ENCODE results near the gene STUM. TPM values are rescaled to one million over a fixed set of nuclear protein-coding genes. Genes with fewer than 3 reads are reported as not detected.
A peak's percentile ranks its signal among the peaks of the same experiment; 100 is the strongest.

The STUM gene
- total RNA-seq, 8 experiments from 2014 or later = 0.09 to 4.2 (median 0.47) TPM

DNA sequence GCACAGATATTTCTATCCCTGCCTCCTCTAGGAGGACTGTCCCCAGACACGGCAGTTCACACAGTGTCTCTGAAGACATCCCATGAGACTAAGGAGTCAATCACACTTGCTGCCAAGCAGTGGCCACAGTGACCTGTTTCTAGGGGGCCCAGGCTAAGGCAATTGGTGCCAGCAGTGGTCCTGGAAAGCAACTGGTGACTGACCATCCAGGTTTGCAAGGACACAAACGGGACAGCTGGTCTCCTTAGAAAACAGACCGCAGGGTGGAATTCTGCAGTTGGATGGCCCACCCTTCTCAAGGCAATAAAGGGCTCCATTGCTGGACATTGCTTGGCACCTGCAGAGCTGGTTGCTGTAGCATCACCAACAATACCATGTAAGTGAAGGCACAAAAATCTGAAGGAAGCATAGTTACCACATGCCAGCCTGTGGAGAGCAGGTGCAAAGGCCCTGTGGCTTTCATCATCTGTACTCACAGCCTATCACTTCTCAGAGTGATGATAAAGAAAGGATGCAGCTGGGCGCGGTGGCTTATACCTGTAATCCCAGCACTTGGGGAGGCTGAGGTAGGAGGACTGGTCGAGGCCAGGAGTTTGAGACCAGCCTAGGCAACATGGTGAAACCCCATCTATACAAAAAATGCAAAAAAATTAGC is 81.5 kb downstream of the STUM start:
- Histone ChIP-seq H3K4me1 (replicated peaks in 1 of 2) (peaks cover 6 to 9% of the 10 kb centered on the region in 2 donors), H3K27ac (no peak overlapping the region), H3K4me3 (no peak overlapping the region)
- no peak for ATAC-seq (replicated peaks in 6 of 8)
- in situ Hi-C loops (cut with MboI; ENCODE audit: low pct_unique_long_range_greater_than_20kb in 2 of 9, low sequenced_read_pairs in 9 of 9, unreplicated experiment in 9 of 9) = loop anchor here (10.0 to 25.0 kb wide), 5 partner anchors 195 to 807 kb away; partner anchors contain the start of gene COQ8A (in 1 of the 9)
- WGBS, 10 experiments = 14 to 100% (median 80%) methylated on average over 1 to 6 of the region's 6 CpGs; no CpG with 5 or more reads in 3 of the 10 experiments

DNA sequence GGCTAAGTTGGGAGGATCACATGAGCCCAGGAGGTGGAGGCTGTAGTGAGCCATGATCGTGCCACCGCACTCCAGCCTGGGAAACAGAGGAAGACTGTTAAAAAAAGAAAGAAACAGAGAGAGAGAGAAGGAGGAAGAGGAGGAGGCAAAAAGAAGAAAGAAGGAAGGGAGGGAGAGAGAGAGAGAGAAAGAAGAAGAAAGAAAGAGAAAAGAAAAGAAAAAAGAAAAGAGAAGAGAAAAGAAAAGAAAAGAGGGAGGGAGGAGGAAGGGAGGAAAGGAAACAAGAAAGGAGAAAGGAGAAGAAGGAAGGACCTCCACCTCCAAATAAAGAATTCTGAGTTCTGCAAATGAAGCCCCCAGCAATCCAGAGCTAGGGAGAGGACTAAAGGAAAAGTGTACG is 82.0 kb downstream of the STUM start:
- Histone ChIP-seq H3K4me3 (no peak overlapping the region), H3K27ac (no peak overlapping the region), H3K4me1 (replicated peaks in 1 of 2) (peaks cover 6 to 9% of the 10 kb centered on the region in 2 donors)
- 67 to 100% (median 97%) methylated on average over 2 to 3 of the region's 3 CpGs for whole genome bisulfite sequencing, 10 experiments
- ATAC-seq (replicated peaks in 6 of 8) = no peak
- in situ Hi-C loops (cut with MboI; ENCODE audit: low pct_unique_long_range_greater_than_20kb in 2 of 9, low sequenced_read_pairs in 9 of 9, unreplicated experiment in 9 of 9) = loop anchor here (10.0 to 25.0 kb wide), 5 partner anchors 194 to 807 kb away; partner anchors contain the start of gene COQ8A (in 1 of the 9)

DNA sequence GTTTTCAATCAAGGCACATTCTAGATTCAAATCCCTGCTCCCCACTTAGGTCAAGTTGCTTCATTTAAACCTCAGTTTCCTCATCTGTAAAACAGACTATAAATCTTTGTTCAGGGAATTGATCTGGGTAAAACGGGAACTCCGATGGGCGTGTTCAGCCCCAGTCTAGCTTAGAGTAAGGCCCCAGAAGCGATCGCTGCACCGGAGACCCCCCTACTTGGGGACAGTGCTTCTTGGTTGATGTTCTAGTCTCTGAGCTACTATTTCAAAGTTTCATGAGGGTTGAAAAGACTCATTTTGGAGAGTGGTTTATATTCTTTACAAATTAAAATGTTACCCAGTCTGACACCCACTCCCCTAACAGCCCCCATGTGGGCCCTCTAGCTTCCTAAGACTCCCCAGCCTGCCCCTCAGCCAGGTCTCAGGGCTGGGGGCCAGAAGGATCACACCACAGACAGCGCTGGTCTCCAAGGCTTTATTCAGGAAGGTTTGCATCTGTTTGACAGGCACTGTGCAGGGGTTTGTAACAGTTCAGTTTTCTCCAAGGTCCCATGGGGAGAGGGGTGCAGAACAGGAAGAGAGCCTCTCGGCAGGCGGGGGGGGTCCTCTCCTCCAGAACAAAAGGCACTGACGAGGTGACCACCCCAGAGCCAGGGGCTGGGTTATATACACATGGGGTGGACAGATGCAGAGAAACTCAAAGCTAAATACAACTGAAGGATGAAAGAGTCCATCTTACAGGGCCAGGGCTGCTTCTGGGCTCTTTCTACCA is 82.9 kb downstream of the STUM start:
- Histone ChIP-seq H3K4me3 (no peak overlapping the region), H3K27ac (no peak overlapping the region), H3K4me1 (replicated peaks in 1 of 2) (peaks cover 6 to 9% of the 10 kb centered on the region in 2 donors)
- no peak for ATAC-seq (replicated peaks in 6 of 8)
- WGBS, 10 experiments = 48 to 100% (median 74%) methylated on average over 1 to 10 of the region's 10 CpGs; no CpG with 5 or more reads in 3 of the 10 experiments
- in situ Hi-C loops (cut with MboI; ENCODE audit: low pct_unique_long_range_greater_than_20kb in 2 of 9, low sequenced_read_pairs in 9 of 9, unreplicated experiment in 9 of 9) = loop anchor here (10.0 to 25.0 kb wide), 5 partner anchors 193 to 806 kb away; partner anchors contain the start of gene COQ8A (in 1 of the 9)

DNA sequence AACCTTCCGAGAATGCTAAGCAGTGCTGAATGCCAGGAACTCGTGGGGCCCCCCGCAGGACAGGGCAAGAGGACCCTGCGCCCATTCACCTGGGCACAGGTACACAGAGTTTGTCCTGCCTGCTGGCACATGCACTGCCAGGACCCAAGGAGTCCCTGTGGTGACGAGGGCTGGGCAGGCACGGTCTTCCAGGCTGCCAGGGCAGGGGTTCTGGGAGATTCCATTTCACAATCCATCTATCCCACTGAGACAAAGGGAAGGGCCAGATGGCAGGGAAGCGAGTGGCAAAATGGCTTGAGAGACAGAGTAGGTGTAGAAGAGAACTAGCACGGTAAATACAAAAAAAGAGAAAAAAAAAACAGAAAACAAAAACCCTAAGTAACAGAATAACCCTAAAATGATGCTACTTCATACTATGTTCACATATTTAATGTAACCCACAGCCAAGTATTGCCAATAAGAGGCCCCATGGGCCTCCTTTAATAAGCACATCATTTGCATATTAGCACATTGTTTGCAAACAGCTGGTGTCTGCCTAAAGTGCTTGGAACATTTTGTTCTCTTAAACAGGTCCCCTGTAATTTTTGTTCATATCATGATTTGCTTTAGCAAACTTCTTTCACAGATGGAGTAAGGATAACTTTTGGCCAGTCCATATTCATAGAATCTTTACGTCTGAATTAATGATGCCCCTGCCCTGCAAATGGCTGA is 83.8 kb downstream of the STUM start:
- no peak overlapping the region for H3K27ac ChIP-seq
- peak in 1 of 8 experiments; percentile 30 for ATAC-seq (replicated peaks in 6 of 8)
- H3K4me1 ChIP-seq (replicated peaks in 1 of 2) = peaks cover 6 to 9% of the 10 kb centered on the region in 2 donors
- 55 to 97% (median 84%) methylated on average over 3 to 9 of the region's 9 CpGs for WGBS, 10 experiments
- H3K4me3 ChIP-seq = no peak overlapping the region
- in situ Hi-C loops (cut with MboI; ENCODE audit: low pct_unique_long_range_greater_than_20kb in 2 of 9, low sequenced_read_pairs in 9 of 9, unreplicated experiment in 9 of 9) = loop anchor here (10.0 to 25.0 kb wide), 5 partner anchors 192 to 805 kb away; partner anchors contain the start of gene COQ8A (in 1 of the 9)

DNA sequence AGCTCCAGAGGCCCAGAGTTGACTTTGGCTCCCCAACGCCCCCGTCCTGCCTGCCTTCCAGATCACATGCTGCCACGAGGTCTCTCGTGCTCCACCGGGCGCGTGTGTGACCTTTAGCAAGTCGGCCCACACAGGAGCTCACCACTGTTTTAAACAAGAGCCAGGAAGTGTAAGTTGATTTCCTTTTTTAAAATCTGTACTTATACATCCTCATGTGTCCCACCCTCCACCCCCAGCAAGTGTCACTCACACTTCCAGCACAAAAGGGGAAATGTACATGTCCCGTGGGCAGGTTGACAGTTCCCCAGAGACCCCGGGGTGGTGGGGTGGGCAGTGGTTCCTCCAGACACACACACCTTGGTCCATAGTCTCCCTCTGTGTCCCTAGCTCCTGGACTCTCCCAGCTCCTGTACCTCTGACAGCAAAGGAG is 84.4 kb downstream of the STUM start:
- WGBS, 10 experiments = 50 to 100% (median 84%) methylated on average over 1 to 7 of the region's 10 CpGs; no CpG with 5 or more reads in 3 of the 10 experiments
- H3K27ac ChIP-seq = no peak overlapping the region
- H3K4me1 ChIP-seq (replicated peaks in 1 of 2) = peaks cover 6 to 10% of the 10 kb centered on the region in 2 donors
- no peak overlapping the region for H3K4me3 ChIP-seq
- ATAC-seq (replicated peaks in 6 of 8) = no peak
- in situ Hi-C loops (cut with MboI; ENCODE audit: low pct_unique_long_range_greater_than_20kb in 2 of 9, low sequenced_read_pairs in 9 of 9, unreplicated experiment in 9 of 9) = loop anchor here (10.0 to 25.0 kb wide), 5 partner anchors 192 to 804 kb away; partner anchors contain the start of gene COQ8A (in 1 of the 9)

DNA sequence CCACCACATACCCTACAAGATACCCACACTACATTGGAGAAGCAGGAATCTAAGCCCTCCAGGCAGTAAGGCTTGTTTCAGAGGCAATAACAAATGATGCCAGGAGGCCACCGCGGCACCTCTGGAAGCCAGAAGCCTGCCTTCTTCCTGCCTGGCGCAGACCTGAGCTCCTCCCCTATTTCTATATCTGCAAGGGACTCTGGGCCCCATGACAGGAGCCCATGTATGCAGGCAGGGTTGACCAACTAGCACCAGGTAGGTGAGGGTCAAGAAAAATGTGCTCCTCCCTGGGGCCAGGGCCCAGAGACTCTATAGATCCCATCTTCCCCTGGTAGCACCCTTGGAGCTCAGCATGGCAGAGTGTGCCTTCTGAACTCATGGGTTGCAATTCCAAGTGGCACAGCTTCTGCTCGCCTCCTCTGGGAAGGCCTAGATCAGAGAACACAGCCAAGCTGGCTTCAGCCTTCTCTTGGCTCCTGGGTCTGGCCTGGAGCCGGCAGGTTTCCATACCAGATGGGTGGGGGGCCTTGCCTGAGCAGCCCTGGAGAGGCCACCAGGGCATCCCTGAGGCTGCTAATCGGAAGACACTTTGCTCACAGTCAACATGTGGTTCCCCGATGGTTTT is 85.1 kb downstream of the STUM start:
- ATAC-seq (replicated peaks in 6 of 8) = peak in 7 of 8 experiments; percentile 1 to 51 (median 41)
- no peak overlapping the region for H3K4me3 ChIP-seq
- WGBS, 10 experiments = 13 to 95% (median 73%) methylated on average over 1 to 4 of the region's 7 CpGs; no CpG with 5 or more reads in 4 of the 10 experiments
- peaks cover 4 to 8% of the 10 kb centered on the region in 2 donors for H3K4me1 ChIP-seq (replicated peaks in 1 of 2)
- in situ Hi-C loops (cut with MboI; ENCODE audit: low pct_unique_long_range_greater_than_20kb in 2 of 9, low sequenced_read_pairs in 9 of 9, unreplicated experiment in 9 of 9) = loop anchor here (10.0 to 25.0 kb wide), 5 partner anchors 191 to 804 kb away; partner anchors contain the start of gene COQ8A (in 1 of the 9)
- H3K27ac ChIP-seq = no peak overlapping the region

DNA sequence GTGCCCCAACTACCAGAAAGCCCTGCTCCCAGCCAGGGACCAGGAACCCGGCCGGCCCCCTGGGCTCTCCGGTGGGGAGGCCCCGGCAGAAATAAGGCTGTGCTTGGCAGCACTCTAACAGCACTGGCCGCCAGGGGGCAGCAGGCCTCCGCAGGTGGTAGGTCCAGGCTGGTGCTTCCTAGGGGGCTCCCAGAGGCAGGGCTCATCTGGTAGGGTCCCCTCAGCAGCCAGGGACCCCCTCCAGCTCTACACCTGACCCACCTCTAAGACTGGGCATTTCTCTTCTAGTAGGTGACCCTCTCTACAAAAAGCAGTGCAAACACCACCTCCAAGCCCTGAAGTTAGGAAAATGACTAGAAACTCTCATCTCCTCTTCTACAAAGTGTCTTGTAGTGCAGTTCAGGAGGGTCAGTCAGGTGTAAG is 85.6 kb downstream of the STUM start:
- in situ Hi-C loops (cut with MboI; ENCODE audit: low pct_unique_long_range_greater_than_20kb in 2 of 9, low sequenced_read_pairs in 9 of 9, unreplicated experiment in 9 of 9) = loop anchor here (10.0 to 25.0 kb wide), 5 partner anchors 191 to 803 kb away; partner anchors contain the start of gene COQ8A (in 1 of the 9)

DNA sequence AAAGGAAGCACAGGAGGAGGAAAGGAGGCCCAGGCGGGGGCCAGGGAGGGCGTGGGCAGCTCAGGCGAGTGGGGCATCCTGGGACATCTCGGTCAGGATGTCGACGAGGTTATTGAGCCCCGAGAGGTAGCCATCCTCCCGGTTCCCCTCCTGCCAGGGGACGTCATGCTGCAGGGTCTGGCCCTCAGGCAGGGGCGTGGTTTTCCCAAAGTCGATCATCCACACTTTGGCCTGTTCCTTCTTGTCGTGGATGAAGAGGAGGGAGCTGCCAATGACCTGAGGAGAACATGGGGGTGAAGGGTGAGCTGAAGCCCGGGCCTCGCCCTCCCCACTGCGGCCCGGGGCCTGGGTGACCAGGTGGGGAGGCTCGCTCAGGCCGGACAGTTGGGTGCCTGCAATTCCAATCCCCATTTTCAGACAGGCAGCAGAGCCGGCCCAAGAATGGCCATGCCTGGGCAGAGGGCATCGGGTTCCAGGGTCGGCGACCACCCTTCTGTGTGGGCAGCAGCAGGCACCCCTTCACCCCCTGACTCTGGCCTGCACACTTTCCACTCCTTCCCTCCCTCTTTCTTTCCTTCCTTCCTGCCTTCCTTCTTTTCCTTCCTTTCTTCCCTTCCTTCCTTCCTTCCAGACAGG is 86.2 kb downstream of the STUM start:
- Histone ChIP-seq H3K4me3 (no peak overlapping the region), H3K4me1 (replicated peaks in 1 of 2) (peaks cover 0 to 7% of the 10 kb centered on the region in 2 donors), H3K27ac (no peak overlapping the region)
- peak in 1 of 8 experiments; percentile 10 for ATAC-seq (replicated peaks in 6 of 8)
- in situ Hi-C loops (cut with MboI; ENCODE audit: low pct_unique_long_range_greater_than_20kb in 2 of 9, low sequenced_read_pairs in 9 of 9, unreplicated experiment in 9 of 9) = loop anchor here (10.0 to 25.0 kb wide), 5 partner anchors 190 to 803 kb away; partner anchors contain the start of gene COQ8A (in 1 of the 9)
- 60 to 95% (median 86%) methylated on average over 1 to 11 of the region's 22 CpGs; no CpG with 5 or more reads in 6 of the 10 experiments for WGBS, 10 experiments

More for the DNA sequence above, 85.6 kb downstream of the STUM start:
- Histone ChIP-seq H3K4me1 (replicated peaks in 1 of 2) (peaks cover 0 to 7% of the 10 kb centered on the region in 2 donors), H3K4me3 (no peak overlapping the region), H3K27ac (no peak overlapping the region)
- peak; percentile 82 to 96 (median 92) for ATAC-seq (replicated peaks in 6 of 8)
- 0% methylated on average over 5 of the region's 6 CpGs; no CpG with 5 or more reads in 9 of the 10 experiments for WGBS, 10 experiments

DNA sequence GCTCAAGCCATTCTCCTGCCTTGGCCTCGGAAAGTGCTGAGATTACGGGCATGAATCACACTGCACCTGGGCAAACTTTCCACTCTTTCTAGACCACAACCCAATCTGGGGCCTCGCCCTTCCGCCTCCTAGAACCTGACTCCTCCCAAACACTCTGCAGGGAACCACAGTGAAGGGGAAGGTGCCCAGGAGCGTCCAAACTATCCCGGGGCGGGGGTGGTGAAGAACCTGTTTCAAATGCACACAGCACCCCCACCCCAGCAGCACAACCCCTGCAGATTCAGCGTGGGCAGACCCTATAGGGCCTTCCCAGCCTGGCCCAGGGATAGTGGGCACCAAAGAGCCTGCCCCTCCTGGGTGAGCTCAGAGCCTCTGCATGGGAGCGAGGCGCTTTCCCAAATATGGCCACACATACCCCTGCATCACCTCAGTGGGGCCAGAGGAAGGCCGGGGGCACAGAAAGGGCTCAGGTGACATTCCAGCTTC is 86.9 kb downstream of the STUM start:
- Histone ChIP-seq H3K4me3 (no peak overlapping the region), H3K4me1 (replicated peaks in 1 of 2) (peaks cover 0 to 7% of the 10 kb centered on the region in 2 donors), H3K27ac (no peak overlapping the region)
- ATAC-seq (replicated peaks in 6 of 8) = no peak
- WGBS, 10 experiments = 60 to 100% (median 86%) methylated on average over 1 to 11 of the region's 11 CpGs; no CpG with 5 or more reads in 4 of the 10 experiments
- in situ Hi-C loops (cut with MboI; ENCODE audit: low pct_unique_long_range_greater_than_20kb in 2 of 9, low sequenced_read_pairs in 9 of 9, unreplicated experiment in 9 of 9) = loop anchor here (10.0 to 25.0 kb wide), 5 partner anchors 189 to 802 kb away; partner anchors contain the start of gene COQ8A (in 1 of the 9)

DNA sequence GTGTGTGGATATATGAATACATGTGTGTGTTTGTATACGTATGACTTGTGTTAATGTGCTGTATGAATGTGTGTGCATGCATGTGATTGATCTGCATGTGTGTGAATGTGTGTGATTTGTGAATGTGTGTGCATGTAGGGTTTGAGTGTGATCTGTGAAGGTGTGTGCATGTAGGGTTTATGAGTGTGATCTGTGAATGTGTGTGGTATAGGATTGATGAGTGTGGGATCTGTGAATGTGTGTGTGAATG is 88.2 kb downstream of the STUM start:
- no peak overlapping the region for H3K27ac ChIP-seq
- H3K4me3 ChIP-seq = no peak overlapping the region
- 20 to 100% (median 86%) methylated on average over 1 of the region's 1 CpG; no CpG with 5 or more reads in 5 of the 10 experiments for WGBS, 10 experiments
- peaks cover 0 to 7% of the 10 kb centered on the region in 2 donors for H3K4me1 ChIP-seq (replicated peaks in 1 of 2)
- ATAC-seq (replicated peaks in 6 of 8) = no peak
- in situ Hi-C loops (cut with MboI; ENCODE audit: low pct_unique_long_range_greater_than_20kb in 2 of 9, low sequenced_read_pairs in 9 of 9, unreplicated experiment in 9 of 9) = loop anchor here (10.0 to 25.0 kb wide), 5 partner anchors 188 to 801 kb away; partner anchors contain the start of gene COQ8A (in 1 of the 9)

DNA sequence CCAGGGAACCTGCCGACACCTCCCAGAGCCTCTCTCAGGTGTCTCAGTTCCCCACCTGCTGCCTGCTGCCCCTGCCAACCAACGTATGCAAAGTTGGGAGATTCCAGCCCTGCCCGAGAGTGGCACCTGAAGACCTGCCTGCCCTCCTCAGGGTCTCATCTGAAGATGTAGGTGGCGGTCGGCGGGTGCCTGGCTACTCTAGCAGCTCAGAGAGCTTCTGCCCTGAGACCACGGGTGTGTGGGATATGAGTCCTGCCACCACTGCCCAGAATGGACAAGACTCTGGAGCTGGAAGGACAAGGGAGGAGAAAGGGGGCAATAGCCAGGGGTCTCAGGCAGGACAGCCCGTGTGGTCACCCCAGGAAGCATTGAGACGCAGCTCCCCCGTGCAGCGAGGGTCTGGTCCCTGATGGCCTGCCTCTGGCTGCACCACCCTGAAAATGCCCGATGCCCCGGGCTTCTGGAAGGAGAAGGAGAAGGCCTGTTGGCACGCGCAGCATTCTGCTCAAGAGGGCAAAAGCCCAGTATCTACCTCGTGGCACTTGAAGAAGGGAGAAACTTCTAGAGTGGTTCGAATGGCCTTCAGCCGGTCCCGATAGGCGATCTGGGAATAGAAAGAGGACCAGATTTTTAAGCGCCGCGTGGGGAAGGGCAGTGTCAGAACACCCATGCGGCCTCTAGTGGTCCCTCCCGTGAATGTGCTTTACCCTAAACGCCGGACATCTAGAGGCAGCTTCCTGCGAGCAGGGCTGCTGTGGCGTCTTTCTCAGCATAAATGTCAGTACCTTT is 88.8 kb downstream of the STUM start:
- 16 to 98% (median 78%) methylated on average over 1 to 18 of the region's 29 CpGs; no CpG with 5 or more reads in 1 of the 10 experiments for WGBS, 10 experiments
- no peak overlapping the region for H3K27ac ChIP-seq
- in situ Hi-C loops (cut with MboI; ENCODE audit: low pct_unique_long_range_greater_than_20kb in 2 of 9, low sequenced_read_pairs in 9 of 9, unreplicated experiment in 9 of 9) = loop anchor here (10.0 to 25.0 kb wide), 5 partner anchors 187 to 800 kb away; partner anchors contain the start of gene COQ8A (in 1 of the 9)

More for the DNA sequence above, 88.8 kb downstream of the STUM start:
- H3K4me1 ChIP-seq (replicated peaks in 1 of 2) = peaks cover 0 to 7% of the 10 kb centered on the region in 2 donors
- peak in 2 of 8 experiments; percentile 68 to 84 for ATAC-seq (replicated peaks in 6 of 8)
- H3K4me3 ChIP-seq = no peak overlapping the region

All from motor neuron (in vitro differentiated cells).